Measurements from ENCODE around the gene CFAP54.

The CFAP54 gene

DNA sequence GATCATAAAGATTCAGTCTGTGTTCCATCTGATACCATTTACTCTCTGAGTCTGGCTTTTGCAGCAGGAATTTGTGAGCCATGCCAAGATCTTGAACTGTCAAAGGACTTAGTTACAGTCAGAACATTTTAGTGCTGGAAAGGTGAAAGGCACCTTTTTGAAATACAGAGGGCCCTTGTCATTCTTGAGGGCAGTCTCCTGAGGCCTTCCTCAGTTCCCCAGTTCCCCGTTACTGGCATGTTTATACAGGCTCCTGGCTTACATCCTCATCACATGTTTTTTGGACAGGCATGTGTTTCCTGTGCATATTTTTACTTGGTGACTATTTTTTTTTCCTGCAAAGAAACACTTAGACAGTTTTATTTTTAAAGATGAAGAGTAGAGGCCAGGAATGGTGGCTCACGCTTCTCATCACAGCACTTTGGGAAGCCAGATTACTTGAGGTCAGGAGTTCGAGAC lies 21.0 kb downstream of the CFAP54 start:
- Histone ChIP-seq H3K4me1 (peaks cover 5% of the 10 kb centered on the region; the same call in 1 of the 2 replicates), H3K36me3 (replicated peaks) (no peaks in the 10 kb centered on the region), H3K4me3 (no peak overlapping the region), H3K27me3 (ENCODE audit: low read depth) (no peaks in the 10 kb centered on the region), H3K9me3 (no peaks in the 10 kb centered on the region)
- DNase-seq (ENCODE audit: low spot score in 2 of 2): no peak
- in situ Hi-C loops (cut with MboI; ENCODE audit: low sequenced_read_pairs): loop anchor here (10.0 to 25.0 kb wide), 2 partner anchors 296 to 923 kb away; no protein-coding TSS in a partner anchor

DNA sequence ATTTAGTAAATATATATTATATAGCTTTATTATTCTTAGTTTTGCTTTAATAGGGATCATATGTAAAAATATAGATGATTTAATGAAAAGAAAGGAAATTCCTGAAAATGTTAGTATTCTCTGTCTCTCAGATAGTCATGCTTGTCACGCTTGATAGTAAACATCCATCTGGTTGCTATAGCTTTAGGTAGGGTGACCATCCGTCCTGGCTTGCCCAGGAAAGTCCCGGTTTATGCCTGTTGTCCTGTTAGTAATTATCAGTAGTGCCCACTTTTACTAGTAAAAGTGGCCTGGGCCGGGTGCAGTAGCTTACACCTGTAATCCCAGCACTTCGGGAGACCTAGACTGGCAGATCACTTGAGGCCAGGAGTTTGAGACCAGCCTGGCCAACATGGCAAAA lies 23.8 kb downstream of the CFAP54 start:
- DNase-seq (ENCODE audit: low spot score in 2 of 2): no peak
- H3K27me3 ChIP-seq (ENCODE audit: low read depth): no peaks in the 10 kb centered on the region
- peaks cover 5% of the 10 kb centered on the region; the same call in 1 of the 2 replicates for H3K4me1 ChIP-seq
- H3K36me3 ChIP-seq (replicated peaks): no peaks in the 10 kb centered on the region
- H3K4me3 ChIP-seq: no peak overlapping the region
- no peaks in the 10 kb centered on the region for H3K9me3 ChIP-seq
- in situ Hi-C loops (cut with MboI; ENCODE audit: low sequenced_read_pairs): loop anchor here (10.0 to 25.0 kb wide), 2 partner anchors 298 to 926 kb away; no protein-coding TSS in a partner anchor

DNA sequence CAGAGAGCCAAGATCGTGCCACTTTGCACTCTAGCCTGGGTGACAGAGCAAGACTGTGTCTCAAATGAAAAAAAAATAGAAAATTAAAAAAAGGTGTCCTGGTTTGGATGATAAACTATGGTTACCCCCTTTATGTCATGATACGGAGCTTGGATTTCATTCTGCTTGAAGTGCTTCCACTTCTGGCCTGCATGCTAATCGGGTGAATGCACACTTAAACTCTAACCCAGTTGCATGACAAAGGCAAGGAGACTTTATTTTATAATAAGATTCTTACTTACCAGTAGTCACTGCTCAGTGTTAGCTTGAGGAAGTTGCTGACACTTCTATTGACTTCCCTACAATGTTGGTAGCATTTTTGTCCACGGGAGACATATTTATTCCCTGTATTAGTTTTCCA lies 24.3 kb downstream of the CFAP54 start:
- Histone ChIP-seq H3K4me3 (no peak overlapping the region), H3K36me3 (replicated peaks) (no peaks in the 10 kb centered on the region), H3K4me1 (peaks cover 5% of the 10 kb centered on the region; the same call in 1 of the 2 replicates), H3K27me3 (ENCODE audit: low read depth) (no peaks in the 10 kb centered on the region), H3K9me3 (no peaks in the 10 kb centered on the region)
- DNase-seq (ENCODE audit: low spot score in 2 of 2): peak in 1 of 2 experiments; percentile 51
- in situ Hi-C loops (cut with MboI; ENCODE audit: low sequenced_read_pairs): loop anchor here (10.0 to 25.0 kb wide), 2 partner anchors 299 to 926 kb away; no protein-coding TSS in a partner anchor

DNA sequence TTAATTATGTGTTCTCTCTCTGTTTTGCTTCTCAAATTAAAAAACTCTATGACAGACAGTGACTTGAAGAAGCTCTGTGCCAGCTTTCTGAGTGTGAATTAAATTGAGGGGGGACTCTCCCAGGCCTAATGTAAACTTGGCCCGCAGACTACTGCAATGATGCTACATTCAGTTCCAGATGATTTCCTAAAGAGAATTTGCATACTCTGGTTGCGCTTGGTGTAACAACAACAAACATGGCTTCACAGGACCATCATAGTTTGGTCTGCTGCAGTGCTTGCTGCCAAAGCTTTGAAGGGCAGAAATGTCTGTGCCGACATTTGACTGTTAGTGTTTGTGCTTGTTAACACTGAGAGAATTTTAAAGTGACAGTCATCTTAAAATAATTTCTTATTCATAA lies 25.0 kb downstream of the CFAP54 start:
- H3K4me1 ChIP-seq: peaks cover 5% of the 10 kb centered on the region; the same call in 1 of the 2 replicates

DNA sequence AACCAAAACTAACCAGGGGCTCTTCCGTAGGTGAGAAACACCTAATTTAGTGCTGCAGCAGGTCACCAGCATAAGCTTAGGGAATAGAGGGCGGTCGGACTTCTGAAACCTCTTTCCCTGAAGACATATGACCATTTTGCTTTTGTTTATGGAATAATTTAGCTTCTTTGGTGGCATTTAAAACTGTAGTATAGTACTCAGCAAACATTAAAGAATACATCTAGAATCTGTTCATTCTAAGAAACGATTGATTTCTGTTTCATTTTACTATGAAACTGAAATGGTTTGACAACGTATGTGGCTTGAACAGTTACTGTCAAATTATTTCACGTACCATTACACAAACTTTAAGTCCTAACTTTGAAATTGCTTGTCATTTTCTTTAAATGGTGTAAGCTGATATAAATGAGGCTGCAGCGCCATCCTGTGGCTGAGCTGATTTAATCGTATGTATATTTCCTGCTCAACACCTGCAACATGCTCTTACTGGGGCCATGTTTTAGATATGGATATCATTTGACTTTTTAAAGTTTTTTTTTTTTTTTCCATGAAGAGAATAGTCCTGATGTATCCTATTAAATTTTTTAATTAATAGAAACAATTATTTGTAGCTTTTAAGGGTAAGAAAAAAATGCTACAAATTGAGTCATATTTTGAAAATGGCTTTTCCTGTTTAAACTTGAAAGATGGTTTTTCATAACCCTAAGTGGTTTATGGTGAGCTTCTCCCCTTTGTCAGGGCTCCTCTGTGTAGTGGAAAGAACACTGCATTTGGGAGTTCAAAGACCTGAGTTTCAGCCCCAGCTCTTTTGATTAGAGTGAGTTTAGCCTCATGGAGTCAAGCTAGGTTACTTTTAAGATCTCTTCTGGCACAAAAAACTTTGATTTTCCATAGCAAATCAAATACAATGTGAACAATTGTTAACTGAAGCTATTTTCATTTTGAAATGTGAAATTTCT lies 27.4 kb downstream of the CFAP54 start:
- peaks cover 6% of the 10 kb centered on the region for H3K4me1 ChIP-seq
- no peak overlapping the region for H3K4me3 ChIP-seq
- no peaks in the 10 kb centered on the region for H3K27me3 ChIP-seq (ENCODE audit: low read depth)
- no peaks in the 10 kb centered on the region for H3K9me3 ChIP-seq
- in situ Hi-C loops (cut with MboI; ENCODE audit: low sequenced_read_pairs): loop anchor here (5.0 to 25.0 kb wide), 3 partner anchors 302 to 929 kb away; no protein-coding TSS in a partner anchor
- no peaks in the 10 kb centered on the region for H3K36me3 ChIP-seq (replicated peaks)
- peak; percentile 59 to 85 for DNase-seq (ENCODE audit: low spot score in 2 of 2)

More for the DNA sequence above, 25.0 kb downstream of the CFAP54 start:
- no peaks in the 10 kb centered on the region for H3K36me3 ChIP-seq (replicated peaks)
- in situ Hi-C loops (cut with MboI; ENCODE audit: low sequenced_read_pairs): loop anchor here (10.0 to 25.0 kb wide), 2 partner anchors 300 to 927 kb away; no protein-coding TSS in a partner anchor
- H3K4me3 ChIP-seq: no peak overlapping the region
- DNase-seq (ENCODE audit: low spot score in 2 of 2): no peak
- no peaks in the 10 kb centered on the region for H3K9me3 ChIP-seq
- no peaks in the 10 kb centered on the region for H3K27me3 ChIP-seq (ENCODE audit: low read depth)

DNA sequence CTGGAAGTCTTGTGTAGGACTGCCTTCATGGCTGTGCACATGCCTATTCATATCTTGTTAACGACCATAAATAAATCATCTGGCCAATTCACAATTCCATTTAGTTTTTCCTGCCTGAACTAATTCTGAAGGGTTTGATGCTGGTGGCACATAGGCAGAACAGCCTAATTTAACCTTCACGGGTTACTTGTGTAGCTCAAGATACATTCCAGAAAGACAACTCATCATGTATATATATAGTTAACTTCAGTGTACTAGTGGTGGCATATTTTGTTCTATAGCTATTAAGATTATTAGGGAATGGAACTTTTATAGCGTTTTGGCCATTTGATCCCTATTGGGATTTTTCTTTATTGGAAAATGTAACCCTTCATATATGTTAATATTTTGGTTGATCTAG lies 31.4 kb downstream of the CFAP54 start:
- Histone ChIP-seq H3K4me1 (peaks cover 9% of the 10 kb centered on the region), H3K27me3 (ENCODE audit: low read depth) (no peaks in the 10 kb centered on the region), H3K4me3 (no peak overlapping the region), H3K9me3 (no peaks in the 10 kb centered on the region), H3K36me3 (replicated peaks) (no peaks in the 10 kb centered on the region)
- in situ Hi-C loops (cut with MboI; ENCODE audit: low sequenced_read_pairs): loop anchor here (25.0 kb wide), 1 partner anchor 933 kb away; no protein-coding TSS in a partner anchor
- DNase-seq (ENCODE audit: low spot score in 2 of 2): no peak

DNA sequence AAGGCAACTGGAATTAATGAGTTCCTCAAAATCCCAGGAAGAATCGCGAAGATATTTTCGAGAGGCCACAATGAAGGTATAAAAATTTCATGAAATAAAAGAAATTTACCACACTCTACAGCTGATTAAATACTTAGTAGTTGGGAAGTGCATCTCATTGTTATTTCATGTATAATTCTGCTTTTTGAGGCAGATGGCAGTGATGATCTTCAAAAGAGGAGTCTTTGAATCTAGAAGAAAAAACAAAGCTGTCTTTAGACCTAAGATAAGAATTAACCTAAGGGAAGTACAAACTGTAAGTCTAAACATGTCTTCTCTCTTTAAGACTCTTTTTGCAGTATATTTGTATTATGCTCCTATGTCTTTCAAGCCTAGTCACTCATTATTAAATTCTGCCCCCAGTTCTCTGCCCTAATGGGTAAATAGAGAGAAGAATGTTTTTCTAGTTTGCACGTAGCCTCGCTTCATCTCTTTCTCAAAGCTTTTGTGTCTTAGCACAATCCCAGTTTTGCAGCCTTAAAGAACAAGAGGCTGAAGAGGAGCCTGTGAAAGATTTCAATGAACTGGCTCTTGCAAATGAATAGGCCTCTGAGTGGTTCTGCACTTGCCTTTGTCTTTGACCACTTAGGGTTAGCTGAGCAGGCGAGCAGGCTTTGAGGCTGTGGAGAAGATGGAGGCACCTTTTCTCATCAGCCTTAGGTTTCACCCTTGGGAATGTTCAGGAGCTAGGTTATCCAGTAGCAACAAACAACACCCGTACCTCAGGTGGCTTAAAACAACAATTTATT lies 32.7 kb downstream of the CFAP54 start:
- DNase-seq (ENCODE audit: low spot score in 2 of 2): peak; percentile 70 to 95
- no peak overlapping the region for H3K4me3 ChIP-seq
- no peaks in the 10 kb centered on the region for H3K27me3 ChIP-seq (ENCODE audit: low read depth)

DNA sequence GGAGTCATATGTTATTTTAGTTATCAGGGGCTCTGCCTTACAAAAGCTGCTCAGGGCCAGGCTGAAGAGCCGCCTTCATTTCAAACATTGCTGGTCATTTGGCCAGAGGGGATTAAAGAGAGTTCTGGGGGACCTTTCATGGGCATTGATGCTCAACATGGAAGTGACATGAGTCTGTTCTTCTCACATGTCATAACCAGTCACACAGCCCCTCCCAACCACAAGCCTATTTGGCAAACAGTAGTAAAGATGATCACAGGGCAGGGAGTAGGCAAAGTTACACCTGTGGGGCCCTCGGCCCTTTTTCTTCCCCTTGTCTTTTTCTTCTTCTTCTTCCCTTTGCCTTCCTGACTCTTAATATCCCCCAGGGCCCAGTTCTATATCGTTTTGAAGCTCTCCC lies 33.3 kb downstream of the CFAP54 start:
- in situ Hi-C loops (cut with MboI; ENCODE audit: low sequenced_read_pairs): loop anchor here (25.0 kb wide), 1 partner anchor 935 kb away; no protein-coding TSS in a partner anchor

More for the DNA sequence above, 32.7 kb downstream of the CFAP54 start:
- no peaks in the 10 kb centered on the region for H3K36me3 ChIP-seq (replicated peaks)
- H3K9me3 ChIP-seq: no peaks in the 10 kb centered on the region
- in situ Hi-C loops (cut with MboI; ENCODE audit: low sequenced_read_pairs): loop anchor here (25.0 kb wide), 1 partner anchor 935 kb away; no protein-coding TSS in a partner anchor
- H3K4me1 ChIP-seq: peaks cover 9% of the 10 kb centered on the region

DNA sequence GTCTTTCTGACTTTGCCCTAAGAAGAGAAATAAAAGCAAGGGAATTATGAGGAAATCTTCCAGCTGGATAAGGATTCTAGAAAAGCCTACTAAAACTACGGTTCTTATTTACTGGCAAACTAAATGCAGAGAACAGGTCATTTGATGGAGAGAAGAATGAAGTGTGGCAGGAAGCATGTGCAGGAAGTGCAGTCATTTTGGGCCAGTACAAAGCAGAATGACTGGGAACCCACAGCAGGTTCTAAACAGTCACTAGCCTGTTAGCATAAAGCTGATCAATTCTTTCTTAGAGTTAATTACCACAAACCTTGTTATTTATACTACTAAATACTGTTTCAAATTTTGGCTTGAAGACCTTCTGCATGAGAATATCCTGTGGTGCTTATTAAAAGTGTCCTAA lies 36.7 kb downstream of the CFAP54 start:
- no peaks in the 10 kb centered on the region for H3K27me3 ChIP-seq (ENCODE audit: low read depth)
- no peak overlapping the region for H3K4me3 ChIP-seq
- H3K4me1 ChIP-seq: peaks cover 9% of the 10 kb centered on the region
- in situ Hi-C loops (cut with MboI; ENCODE audit: low sequenced_read_pairs): no loop called here
- DNase-seq (ENCODE audit: low spot score in 2 of 2): no peak
- no peaks in the 10 kb centered on the region for H3K36me3 ChIP-seq (replicated peaks)
- H3K9me3 ChIP-seq: no peaks in the 10 kb centered on the region

More for the DNA sequence above, 33.3 kb downstream of the CFAP54 start:
- H3K4me1 ChIP-seq: peaks cover 9% of the 10 kb centered on the region
- H3K4me3 ChIP-seq: no peak overlapping the region
- H3K9me3 ChIP-seq: no peaks in the 10 kb centered on the region
- H3K36me3 ChIP-seq (replicated peaks): no peaks in the 10 kb centered on the region
- DNase-seq (ENCODE audit: low spot score in 2 of 2): no peak
- no peaks in the 10 kb centered on the region for H3K27me3 ChIP-seq (ENCODE audit: low read depth)

DNA sequence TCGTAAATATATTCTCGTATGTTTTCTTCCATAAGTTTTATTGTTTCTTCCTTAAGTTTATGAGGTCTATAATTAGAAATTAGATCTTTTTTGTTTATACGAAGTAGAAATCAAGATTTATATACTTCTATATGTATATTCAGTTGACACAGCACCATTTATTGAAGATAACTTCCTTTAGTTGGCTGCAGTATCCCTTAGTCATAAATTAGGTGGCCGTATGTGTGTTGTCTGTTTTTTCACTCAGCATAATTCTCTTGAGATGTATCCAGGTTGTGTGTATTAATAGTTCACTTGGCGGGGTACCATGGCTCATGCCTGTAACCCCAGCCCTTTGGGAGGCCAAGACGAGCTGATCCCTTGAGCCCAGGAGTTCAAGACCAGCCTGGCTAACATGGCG lies 40.5 kb downstream of the CFAP54 start:
- no peak for DNase-seq (ENCODE audit: low spot score in 2 of 2)
- Histone ChIP-seq H3K4me3 (no peak overlapping the region), H3K27me3 (ENCODE audit: low read depth) (no peaks in the 10 kb centered on the region), H3K36me3 (replicated peaks) (no peaks in the 10 kb centered on the region), H3K4me1 (no peaks in the 10 kb centered on the region), H3K9me3 (no peaks in the 10 kb centered on the region)
- in situ Hi-C loops (cut with MboI; ENCODE audit: low sequenced_read_pairs): no loop called here

DNA sequence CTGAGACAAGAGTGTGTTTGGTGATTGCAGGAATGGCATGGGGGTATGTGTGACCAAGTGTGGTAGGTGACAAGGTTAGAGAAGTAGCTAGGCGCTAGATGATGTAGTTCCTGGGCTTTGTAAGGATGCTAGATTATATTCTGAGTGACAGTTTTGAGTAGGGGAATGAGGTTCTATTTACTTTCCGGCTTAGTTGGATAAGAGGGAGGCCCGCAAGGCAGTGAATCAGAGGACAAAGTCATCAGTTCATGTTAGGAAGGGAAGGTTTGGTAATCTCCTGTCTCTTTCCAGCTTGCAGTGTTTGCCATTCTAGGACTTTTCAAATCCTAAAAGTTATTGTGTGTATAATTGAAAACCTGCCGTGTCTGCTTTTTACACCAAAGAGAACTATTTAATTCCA lies 45.0 kb downstream of the CFAP54 start:
- no peaks in the 10 kb centered on the region for H3K9me3 ChIP-seq
- no peaks in the 10 kb centered on the region for H3K4me1 ChIP-seq
- no peak for DNase-seq (ENCODE audit: low spot score in 2 of 2)
- H3K36me3 ChIP-seq (replicated peaks): no peaks in the 10 kb centered on the region
- H3K27me3 ChIP-seq (ENCODE audit: low read depth): no peaks in the 10 kb centered on the region
- no peak overlapping the region for H3K4me3 ChIP-seq
- in situ Hi-C loops (cut with MboI; ENCODE audit: low sequenced_read_pairs): no loop called here

DNA sequence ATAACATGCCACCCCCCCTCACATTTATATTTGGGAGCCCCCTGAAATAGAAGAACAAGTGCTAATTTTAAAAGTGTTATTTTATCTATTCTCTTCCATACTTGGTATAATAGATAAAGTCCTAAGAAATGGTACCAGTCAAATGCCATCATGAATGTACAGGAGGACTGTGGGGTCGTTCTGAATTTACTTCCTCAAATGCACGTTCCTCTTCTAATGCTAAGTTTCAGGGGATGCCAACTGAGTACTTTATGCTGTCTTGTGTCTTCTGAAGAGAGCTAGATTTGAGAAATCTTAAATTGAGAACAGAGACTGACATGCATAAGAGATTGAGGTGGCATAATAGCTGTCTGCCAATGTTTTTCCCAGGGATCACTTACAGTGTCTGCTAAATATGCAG lies 59.0 kb downstream of the CFAP54 start:
- no peak for DNase-seq (ENCODE audit: low spot score in 2 of 2)
- in situ Hi-C loops (cut with MboI; ENCODE audit: low sequenced_read_pairs): no loop called here
- Histone ChIP-seq H3K9me3 (no peaks in the 10 kb centered on the region), H3K36me3 (replicated peaks) (no peaks in the 10 kb centered on the region), H3K4me3 (no peak overlapping the region), H3K4me1 (no peaks in the 10 kb centered on the region), H3K27me3 (ENCODE audit: low read depth) (no peaks in the 10 kb centered on the region)

DNA sequence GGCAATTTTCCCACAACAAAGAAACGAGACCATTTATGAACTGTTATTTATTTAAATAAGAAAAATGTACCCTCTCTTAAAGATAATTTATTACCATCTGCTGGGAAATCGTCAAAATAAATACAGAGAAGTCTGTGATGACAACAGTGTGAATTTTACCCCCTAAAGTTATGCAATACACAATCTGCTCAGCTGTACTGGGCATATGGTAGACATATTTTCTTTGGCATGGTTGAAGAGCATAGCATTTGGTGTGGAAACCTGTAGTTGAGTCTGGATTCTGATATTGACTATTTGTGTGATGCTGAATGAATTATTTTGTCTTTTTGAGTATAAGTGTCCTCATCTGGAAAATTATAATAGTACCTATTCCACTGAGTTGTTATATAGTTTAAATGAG lies 60.0 kb downstream of the CFAP54 start:
- DNase-seq (ENCODE audit: low spot score in 2 of 2): no peak
- H3K4me3 ChIP-seq: no peak overlapping the region
- in situ Hi-C loops (cut with MboI; ENCODE audit: low sequenced_read_pairs): no loop called here
- no peaks in the 10 kb centered on the region for H3K4me1 ChIP-seq
- no peaks in the 10 kb centered on the region for H3K9me3 ChIP-seq
- no peaks in the 10 kb centered on the region for H3K36me3 ChIP-seq (replicated peaks)
- H3K27me3 ChIP-seq (ENCODE audit: low read depth): no peaks in the 10 kb centered on the region
